GM21381 (cell line): ENCODE results near the gene ADGRV1.
"Not testable (repeated sequence)": the region's sequence is repeated elsewhere in the genome, so short reads cannot be mapped to it uniquely, and the experiment has no call there.

Experiments used
- ATAC-seq: cut with Tn5 transposase; IDR thresholded peaks from one replicate; pipeline ENCODE4 v1.9.1; 2021; ENCODE audit warnings: mild to moderate bottlenecking, moderate library complexity; ENCODE audit not compliant: unreplicated experiment

The ADGRV1 gene

DNA sequence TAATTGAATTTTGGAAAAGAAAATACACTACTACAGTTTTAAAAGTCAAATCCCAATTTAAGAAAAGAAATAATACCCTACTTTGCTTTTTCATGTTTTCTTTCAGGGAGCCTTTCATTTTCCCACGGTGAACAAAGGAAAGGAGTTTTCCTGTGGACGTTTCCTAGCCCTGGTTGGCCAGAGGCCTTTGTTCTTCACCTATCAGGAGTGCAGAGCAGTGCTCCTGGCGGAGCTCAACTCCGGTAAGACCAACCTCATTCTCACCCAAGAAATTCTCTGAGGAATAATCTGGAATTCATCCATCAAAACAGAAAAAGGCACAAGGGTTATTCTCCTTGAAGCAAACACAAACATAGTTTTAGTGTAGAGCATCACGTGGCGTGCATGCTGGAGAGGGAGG lies 248.9 kb downstream of the ADGRV1 start:
- no peak for ATAC-seq

DNA sequence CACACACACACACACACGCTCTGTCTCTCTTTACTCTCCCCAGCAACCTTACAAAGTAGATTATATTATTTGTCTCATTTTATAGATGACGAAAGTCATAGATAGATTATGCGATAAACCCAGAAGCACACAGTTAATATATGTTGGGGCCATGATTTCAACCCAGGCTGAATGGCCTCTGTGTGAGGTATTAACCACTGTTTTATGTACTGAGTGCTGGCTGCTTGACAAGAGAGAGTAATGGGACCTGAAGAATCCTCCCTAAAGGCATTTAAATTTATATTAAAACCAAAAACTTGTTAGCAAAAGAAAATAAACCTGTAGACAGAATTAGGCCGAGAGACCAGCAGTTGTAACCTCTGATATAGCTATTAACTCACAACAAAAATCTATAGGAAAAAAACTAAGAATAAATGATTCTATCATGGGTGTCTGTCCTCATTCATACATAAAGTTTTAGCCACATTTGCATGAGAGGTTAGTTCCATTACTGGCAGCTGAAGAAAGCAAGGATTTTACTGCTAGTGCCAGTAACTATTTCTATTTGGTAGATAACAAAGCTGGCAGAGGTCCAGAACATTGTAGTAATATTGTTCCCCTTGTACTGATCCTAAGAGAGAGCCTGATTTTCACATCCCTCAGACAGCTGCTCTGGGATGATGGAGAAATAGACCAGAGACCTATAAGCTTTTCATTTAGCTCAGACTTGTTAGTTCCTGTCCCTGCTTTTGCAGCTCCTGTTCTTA lies 250.9 kb downstream of the ADGRV1 start:
- no peak for ATAC-seq

DNA sequence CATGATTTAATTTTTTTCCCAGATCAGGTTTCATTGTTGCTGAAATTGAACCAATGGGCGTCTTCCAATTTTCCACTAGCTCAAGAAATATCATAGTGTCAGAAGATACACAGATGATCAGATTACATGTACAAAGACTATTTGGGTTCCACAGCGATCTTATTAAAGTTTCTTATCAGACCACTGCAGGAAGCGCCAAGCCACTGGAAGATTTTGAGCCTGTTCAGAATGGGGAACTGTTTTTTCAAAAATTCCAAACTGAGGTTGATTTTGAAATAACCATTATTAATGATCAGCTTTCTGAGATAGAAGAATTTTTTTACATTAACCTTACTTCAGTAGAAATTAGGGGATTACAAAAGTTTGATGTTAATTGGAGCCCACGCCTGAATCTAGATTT lies 251.6 kb downstream of the ADGRV1 start:
- no peak for ATAC-seq

DNA sequence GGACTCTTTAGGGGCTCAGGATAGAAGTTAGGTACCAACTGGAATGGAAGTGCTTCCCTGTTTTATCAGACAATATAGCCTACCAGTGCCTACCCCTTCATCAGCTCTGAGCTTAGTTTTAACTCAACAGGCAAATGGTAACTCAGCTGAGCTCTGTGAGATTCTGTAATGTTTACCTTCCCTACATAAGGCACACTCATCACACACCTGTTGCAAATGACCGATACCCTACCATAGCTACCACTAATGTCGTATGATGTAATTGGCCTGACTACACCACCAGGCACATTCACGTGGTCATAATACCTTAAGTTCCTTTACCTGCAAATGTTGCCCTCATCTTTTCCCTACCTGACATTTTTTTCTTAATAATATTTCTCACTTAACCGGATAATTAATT lies 254.8 kb downstream of the ADGRV1 start:
- ATAC-seq, result no peak

DNA sequence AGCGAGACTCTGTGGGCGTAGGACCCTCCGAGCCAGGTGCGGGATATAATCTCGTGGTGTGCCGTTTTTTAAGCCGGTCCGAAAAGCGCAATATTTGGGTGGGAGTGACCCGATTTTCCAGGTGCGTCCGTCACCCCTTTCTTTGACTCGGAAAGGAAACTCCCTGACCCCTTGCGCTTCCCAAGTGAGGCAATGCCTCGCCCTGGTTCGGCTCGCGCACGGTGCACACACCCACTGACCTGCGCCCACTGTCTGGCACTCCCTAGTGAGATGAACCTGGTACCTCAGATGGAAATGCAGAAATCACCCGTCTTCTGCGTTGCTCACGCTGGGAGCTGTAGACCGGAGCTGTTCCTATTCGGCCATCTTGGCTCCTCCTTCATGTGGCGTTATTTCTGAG lies 263.5 kb downstream of the ADGRV1 start:
- not testable (repeated sequence) for ATAC-seq

DNA sequence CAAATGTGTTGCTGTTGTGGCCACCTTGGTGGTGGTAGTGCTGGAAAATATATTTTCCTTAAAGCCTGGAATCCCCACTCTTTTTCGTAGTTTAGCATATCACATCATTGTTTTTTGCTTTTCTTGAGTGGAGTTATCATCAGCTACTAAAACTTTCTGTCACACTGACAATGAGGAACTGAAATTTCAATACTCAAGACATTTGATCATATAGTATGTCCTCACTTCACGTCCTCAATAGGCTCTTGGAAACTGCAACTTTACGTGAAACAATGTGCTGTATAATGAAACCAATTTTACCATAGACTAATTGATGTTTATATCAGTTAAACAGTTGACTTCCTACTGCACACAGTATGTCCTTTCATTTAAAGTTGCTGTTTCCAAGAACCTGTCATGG lies 265.8 kb downstream of the ADGRV1 start:
- no peak for ATAC-seq

DNA sequence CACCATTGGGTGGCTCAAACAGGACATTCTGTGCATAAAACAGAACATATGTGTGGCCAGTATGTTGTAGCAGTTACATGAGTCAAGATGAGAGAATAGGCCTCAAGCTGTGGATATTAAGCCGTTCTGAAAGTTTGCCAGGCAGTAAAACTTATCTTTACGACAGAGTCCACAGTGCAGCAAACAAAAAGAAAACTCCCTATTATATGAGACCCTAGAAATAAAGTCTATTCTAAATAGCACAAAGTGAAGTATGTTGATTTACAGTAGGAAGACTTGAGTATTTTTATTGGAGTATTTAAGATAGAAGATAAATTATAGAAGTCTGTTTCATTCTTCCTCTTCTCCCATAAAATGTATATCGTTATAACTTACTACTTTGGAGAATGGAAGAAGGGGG lies 271.5 kb downstream of the ADGRV1 start:
- no peak for ATAC-seq

DNA sequence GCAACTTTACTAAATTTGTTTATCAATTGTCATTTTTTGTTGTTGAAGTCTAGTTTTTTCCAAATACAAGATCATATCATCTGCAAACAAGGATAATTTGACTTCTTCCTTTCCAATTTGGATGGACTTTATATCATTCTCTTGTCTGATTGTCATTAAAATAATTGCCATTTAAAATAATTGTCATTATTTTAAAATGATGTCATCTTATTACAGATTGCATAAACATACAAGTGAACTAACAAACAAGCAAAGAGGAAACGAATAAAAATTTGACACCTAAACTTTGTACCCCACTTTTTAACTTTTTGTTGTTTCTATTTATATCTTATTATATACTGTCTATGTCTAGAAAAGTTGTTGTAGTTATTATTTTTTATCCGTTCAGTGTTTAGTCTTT lies 275.2 kb downstream of the ADGRV1 start:
- no peak for ATAC-seq

DNA sequence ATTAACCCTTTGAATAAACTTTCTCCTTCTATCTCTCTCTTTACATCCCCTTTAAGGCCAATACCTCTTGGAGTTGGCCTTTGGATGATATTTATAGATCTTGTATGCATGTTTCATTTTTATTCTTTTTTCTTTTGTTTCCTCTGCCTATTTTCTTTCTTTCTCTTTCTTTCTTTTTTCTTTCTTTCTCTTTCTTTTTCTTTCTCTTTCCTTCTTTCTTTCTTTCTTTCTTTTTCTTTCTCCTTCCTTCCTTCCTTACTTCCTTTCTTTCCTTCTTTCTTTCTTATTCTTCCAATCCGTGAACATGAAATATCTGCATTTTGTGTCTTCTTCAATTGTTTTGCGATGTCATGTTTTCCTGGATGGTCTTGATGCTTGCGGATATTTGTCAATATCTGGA lies 276.1 kb downstream of the ADGRV1 start:
- ATAC-seq, result no peak

DNA sequence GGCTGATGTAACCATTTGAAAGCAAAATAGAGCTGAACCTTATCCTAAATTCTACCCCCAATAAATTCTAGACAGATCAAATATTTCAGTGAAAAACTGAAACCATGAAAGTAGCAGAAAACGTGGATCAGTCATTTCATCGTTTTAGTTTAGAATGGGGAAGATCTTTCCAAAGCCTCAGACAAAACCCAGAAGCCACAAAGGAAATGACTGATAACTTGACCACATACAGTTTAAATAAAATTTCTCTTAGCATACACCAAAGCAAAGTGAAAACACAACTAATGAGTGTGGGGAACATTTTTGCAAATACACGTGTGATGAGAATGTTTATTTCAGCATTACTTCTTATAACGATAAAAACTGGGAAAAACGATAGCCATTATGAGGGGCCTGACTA lies 284.8 kb downstream of the ADGRV1 start:
- ATAC-seq, result no peak

DNA sequence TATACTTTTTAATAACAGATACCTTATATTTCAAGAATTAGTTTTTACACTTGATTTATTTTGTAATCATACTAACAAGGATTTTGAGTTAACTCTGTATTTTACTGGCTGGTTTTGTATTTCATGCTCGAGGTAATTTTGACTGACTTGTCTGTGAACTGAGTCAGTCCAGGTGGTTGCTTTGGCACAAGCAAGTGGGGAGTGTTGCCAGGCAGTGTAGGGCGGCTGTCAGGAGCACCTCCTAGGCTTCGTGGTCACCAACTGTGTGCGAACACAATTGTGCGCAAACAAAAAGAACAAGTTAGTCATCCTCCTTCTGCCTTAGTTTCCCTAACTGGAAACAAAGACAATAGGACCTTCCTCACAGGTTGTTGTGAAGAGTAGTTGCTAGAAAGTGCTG lies 286.3 kb downstream of the ADGRV1 start:
- no peak for ATAC-seq

DNA sequence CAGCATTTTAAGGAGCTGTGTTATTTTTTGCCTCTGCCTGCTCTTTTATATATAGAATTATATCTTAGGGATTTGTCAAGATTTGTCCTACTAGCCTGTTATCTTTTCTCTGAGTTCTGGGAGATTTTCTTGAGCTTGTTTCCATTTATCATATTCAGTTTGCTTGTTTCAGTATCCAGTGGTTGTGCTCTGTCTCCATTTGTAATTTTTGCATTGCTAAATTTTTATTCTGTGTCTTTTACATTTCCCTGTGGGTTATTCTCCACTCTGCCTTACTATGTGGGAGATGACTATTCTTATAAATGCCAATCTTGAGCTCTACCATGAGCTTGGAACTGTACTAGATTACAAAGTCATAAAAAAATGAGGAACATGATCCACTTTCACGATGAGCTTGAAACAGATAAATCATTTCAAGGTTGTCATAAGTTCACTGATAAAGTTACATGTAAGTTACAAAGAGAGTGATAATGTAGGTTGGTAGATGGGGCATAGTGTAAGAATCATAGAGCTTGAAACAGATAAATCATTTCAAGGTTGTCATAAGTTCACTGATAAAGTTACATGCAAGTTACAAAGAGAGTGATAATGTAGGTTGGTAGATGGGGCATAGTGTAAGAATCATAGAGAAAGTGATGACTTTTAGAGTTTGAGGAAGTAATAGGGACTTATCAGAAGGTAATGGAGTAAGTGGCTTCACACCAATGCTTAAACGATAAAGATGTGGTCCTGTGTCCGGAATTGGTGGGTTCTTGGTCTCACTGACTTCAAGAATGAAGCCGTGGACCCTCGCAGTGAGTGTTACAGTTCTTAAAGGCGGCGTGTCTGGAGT lies 287.3 kb downstream of the ADGRV1 start:
- no peak for ATAC-seq

DNA sequence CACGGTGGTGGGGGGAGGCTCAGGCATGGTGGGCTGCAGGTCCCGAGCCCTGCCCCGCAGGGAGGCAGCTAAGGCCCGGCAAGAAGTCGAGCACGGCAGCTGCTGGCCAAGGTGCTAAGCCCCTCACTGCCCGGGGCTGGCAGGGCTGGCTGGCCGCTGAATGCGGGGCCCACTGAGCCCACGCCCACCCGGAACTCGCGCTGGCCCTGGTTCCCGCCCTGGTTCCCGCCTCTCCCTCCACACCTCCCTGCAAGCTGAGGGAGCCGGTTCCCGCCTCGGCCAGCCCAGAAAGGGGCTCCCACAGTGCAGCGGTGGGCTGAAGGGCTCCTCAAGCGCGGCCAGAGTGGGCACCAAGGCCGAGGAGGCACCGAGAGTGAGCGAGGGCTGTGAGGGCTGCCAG lies 289.0 kb downstream of the ADGRV1 start:
- ATAC-seq, result not testable (repeated sequence)

DNA sequence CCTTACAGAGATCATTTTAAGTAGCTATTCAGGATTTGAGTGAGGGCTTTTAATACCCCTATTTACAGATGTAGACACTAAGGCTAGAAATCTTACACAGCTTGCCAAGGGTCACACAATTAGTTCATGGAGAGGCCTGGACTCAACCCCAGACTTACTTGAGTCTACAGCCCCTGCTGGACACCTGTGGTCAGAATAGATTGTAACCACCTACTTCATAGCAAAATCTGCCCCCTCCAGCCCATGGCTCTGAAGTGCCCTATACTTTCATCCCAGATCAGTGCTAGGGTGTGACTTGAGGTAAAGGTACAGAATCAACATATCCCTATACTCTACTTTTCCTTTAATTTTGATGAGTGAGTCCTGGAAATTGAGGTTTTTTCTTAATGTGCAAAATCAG lies 291.3 kb downstream of the ADGRV1 start:
- no peak for ATAC-seq

DNA sequence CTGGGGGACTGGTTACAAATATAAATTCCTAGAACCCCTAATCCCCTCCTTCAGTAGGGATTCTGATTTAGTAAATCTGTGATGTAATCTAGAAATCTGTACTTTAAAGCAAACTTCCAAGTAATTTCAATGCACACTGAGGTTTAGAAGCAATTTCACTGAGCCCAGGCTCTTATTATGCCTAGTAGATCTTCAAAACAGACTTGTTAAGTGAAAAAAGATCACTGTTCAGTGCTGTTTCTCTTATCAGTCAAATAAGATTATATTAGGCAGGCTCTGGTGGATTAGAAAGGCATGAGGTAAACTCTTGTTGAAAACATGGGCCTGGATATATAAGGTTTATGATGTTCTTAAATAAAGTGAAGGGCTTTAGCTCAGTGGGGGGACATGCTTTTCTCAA lies 293.9 kb downstream of the ADGRV1 start:
- ATAC-seq, result no peak

DNA sequence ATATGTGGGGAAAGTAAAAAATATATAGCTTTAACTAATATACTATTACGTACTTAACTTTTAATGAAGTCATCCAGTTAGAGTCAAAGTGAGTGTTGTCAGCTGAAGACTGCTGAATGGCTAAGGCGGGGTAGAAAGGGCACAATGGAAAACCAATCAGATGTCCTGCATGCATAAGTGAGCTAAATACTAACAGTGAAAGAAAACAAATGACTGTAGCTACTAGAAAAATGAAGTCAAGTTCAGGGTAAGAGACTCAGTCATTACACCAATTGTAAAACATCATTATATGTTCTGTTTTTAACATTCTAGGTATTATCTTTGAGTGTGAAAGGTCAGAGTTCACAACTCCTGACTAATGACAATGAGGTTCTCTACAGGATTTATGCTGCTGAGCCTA lies 295.2 kb downstream of the ADGRV1 start:
- ATAC-seq, result no peak

DNA sequence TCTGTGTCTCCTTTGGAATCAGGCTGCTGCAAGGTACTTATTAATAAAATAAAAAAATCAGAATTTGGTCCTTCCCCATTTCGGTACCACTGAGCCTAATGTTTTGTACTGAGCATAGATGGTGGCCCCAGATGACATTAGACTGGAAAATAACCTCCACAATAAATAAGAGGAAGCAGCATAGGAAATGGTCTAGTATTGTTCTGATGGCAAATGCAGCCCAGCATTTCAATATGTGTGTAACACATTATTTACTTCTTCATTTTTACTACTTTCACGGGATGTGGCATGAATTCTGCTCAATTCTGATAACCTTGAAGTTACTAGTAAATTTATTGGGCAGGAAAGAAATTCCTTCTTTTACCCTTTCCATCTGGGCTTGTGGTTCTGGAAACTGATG lies 295.6 kb downstream of the ADGRV1 start:
- no peak for ATAC-seq

DNA sequence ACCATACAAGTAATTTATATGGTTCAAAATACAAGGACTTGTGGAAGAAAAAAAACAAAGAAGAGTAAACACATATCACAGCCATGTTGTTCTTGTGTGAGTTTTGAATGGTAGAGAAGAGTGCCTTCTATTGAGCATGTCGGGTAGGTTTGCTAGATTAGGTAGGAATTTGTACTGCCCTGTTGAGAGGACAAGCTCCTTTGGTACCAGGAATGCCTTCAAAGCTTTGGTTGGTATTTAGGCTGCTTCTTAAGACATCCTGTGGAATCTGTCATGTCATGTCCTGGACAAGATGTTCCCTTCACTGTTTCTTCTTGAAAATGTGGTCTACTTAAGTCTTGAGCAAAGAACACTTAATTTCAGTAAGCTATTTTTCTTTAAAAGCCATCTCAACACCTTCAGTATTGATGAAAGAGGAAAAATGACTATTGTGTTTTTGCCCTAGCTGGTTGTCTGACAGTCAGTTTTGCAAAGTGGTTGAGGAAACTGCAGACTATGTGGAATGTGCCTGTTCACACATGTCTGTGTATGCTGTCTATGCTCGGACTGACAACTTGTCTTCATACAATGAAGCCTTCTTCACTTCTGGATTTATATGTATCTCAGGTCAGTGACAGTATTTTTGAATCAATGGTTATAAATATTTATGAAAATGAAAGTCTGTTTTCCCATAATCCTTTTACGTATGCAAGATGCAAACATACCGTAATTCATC lies 296.9 kb downstream of the ADGRV1 start:
- ATAC-seq, result no peak

DNA sequence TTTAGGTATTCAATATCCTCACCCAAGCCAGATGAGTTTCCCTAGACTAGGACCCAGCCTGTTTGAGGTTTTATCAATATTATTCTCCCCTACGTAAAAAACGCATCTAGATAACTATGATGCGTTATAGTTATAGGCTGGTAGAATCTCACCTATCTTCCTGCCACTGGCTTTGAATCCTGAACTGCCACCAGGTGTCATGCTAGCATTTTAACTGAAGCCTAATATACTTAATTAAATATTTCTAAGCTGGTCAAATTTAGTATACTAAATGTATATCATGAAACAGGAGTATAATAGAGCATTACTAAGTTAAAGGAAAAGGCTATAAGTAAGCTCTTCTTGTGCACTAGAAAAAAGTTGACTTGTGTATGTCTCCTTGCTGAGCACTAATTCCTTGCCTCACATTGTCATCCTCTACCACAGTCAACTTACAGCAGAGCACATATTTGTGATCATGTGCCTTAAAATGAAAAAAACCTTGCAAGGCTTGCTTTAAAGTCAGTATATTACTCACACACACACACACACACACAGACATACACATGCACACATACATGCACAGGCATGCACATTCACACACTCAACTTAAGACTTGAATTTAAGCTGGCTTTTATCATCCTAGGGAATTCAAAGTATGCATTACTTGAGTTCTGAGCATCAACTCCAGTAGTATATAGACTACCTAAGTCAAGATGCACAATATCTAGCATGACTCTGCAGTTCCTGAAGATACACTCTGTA lies 303.4 kb downstream of the ADGRV1 start:
- no peak for ATAC-seq

DNA sequence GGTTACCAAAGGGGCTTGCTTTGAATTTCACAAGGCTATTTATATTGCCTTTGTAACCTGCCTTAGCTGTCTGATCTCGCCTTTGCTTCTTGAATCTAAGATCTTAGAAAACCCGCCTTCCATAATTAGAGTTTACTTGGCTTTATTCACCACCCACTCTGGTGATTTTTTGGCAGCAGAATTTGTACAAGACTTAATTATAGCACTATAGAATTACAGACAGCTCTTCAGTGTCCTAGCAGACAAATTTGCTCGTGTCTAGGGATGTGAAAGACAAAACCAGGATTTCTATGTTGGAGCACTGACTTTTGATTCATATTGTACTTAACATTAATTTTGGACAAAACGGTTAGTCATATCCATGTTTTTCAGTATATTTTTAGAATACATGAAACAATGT lies 306.6 kb downstream of the ADGRV1 start:
- no peak for ATAC-seq

DNA sequence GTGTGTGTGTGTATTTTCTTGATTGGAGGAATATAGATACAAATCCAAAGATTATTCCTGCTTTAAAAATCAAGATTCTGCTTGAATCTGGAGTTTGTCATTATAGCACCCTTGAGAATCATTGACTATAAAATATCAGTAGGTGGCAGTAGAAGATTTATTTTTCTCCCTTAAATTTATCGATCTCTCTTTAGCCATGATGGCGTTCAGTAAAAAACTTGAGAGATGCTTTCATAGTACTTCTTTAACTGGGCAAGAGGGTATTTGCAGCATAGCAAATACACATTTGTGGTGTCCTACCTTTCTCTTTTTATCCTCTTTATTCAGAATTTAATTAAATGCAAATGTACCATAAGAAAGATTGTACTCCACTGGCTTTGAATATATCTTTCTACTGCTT lies 307.7 kb downstream of the ADGRV1 start:
- ATAC-seq, result peak; percentile 54
